ENCODE results near the gene GNL2.
"Not testable (repeated sequence)": the region's sequence is repeated elsewhere in the genome, so short reads cannot be mapped to it uniquely, and the experiment has no call there.

Gene GNL2

GRCh38 chr1:37570528-37571334 is 25.0 kb downstream of the GNL2 start:
- TF ChIP-seq SP1 (IDR thresholded peaks at IDR 0.05) = no peak
- TF ChIP-seq HDGF (IDR thresholded peaks at IDR 0.05; ENCODE audit: borderline replicate concordance) = no peak
- no peak for TF ChIP-seq ELF4 (IDR thresholded peaks at IDR 0.05)
- TF ChIP-seq ARNT (IDR thresholded peaks at IDR 0.05) = no peak
- no peak for TF ChIP-seq FOXA1 (IDR thresholded peaks at IDR 0.05)
- DNase-seq (ENCODE audit: extremely low spot score) = no peak
- ChIA-PET POLR2A (no interaction called here), CTCF (no interaction called here)

GRCh38 chr1:37567023-37567422 is 28.7 kb downstream of the GNL2 start:
- no peak for DNase-seq (ENCODE audit: extremely low spot score)
- TF ChIP-seq LEF1 (IDR thresholded peaks at IDR 0.05; ENCODE audit: borderline replicate concordance) (no peak), ZNF384 (IDR thresholded peaks at IDR 0.05) (no peak), L3MBTL2 (conservative IDR thresholded peaks at IDR 0.05) (no peak), FOXM1 (IDR thresholded peaks at IDR 0.05; ENCODE audit: borderline replicate concordance) (no peak)
- CTCF ChIA-PET = no interaction called here
- POLR2A ChIA-PET = no interaction called here

GRCh38 chr1:37564892-37565291 is 30.8 kb downstream of the GNL2 start:
- no peak for DNase-seq (ENCODE audit: extremely low spot score)
- ChIA-PET POLR2A (interaction anchor here (1.7 kb wide), 1 partner anchor 50 kb away, joined by 4 read pairs; the partner anchor contains the start of gene MEAF6), CTCF (interaction anchor here (0.9 to 1.0 kb wide), 2 partner anchors 38 to 51 kb away, joined by 3 read pairs; partner anchors contain the start of gene MEAF6)
- TF ChIP-seq ARNT (IDR thresholded peaks at IDR 0.05) = no peak
- no peak for TF ChIP-seq ZNF384 (IDR thresholded peaks at IDR 0.05)
- no peak for TF ChIP-seq PKNOX1 (IDR thresholded peaks at IDR 0.05)
- TF ChIP-seq HDGF (IDR thresholded peaks at IDR 0.05; ENCODE audit: borderline replicate concordance) = no peak
- no peak for TF ChIP-seq FOXM1 (IDR thresholded peaks at IDR 0.05; ENCODE audit: borderline replicate concordance)
- no peak for TF ChIP-seq L3MBTL2 (conservative IDR thresholded peaks at IDR 0.05)
- TF ChIP-seq FOXA1 (IDR thresholded peaks at IDR 0.05) = no peak
- no peak for TF ChIP-seq LEF1 (IDR thresholded peaks at IDR 0.05; ENCODE audit: borderline replicate concordance)
- TF ChIP-seq TARDBP (IDR thresholded peaks at IDR 0.05) = no peak
- TF ChIP-seq BHLHE40 (IDR thresholded peaks at IDR 0.05; ENCODE audit: borderline replicate concordance) = no peak
- no peak for TF ChIP-seq ELF4 (IDR thresholded peaks at IDR 0.05)
- no peak for TF ChIP-seq SP1 (IDR thresholded peaks at IDR 0.05)
- no peak for TF ChIP-seq NFRKB (IDR thresholded peaks at IDR 0.05)
- no peak for TF ChIP-seq CTBP1 (IDR thresholded peaks at IDR 0.05; ENCODE audit: borderline replicate concordance)
- TF ChIP-seq FOXK2 (IDR thresholded peaks at IDR 0.05) = no peak
- TF ChIP-seq SUZ12 (IDR thresholded peaks at IDR 0.05) = no peak

DNA sequence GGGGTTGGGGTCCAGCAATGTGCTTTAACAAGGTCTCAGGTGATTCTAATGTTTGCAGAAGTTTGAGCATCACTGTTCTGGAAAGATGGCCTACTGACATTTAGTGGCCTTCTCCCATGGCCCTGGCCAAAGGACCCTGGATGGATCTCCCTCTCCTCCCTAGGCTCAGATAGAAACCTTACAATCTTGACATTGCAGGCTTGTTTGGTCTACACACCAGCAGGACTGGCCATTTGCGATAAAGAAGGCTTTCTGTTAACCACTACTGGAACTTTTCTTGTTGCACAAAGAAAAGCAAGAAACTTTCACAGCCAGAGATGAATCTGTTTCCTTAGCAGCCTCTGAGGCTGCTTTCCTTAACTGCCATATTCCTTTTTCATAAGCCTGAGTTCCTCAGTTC is 32.8 kb downstream of the GNL2 start:
- CTCF ChIA-PET = interaction anchor here (0.9 kb wide), 1 partner anchor 119 kb away, joined by 5 read pairs; no protein-coding TSS in a partner anchor
- DNase-seq (ENCODE audit: extremely low spot score) = no peak
- TF ChIP-seq SUZ12 (IDR thresholded peaks at IDR 0.05) (no peak), L3MBTL2 (conservative IDR thresholded peaks at IDR 0.05) (no peak), SP1 (IDR thresholded peaks at IDR 0.05) (no peak), FOXA1 (IDR thresholded peaks at IDR 0.05) (no peak), LEF1 (IDR thresholded peaks at IDR 0.05; ENCODE audit: borderline replicate concordance) (no peak), TARDBP (IDR thresholded peaks at IDR 0.05) (no peak), FOXM1 (IDR thresholded peaks at IDR 0.05; ENCODE audit: borderline replicate concordance) (no peak)
- POLR2A ChIA-PET = no interaction called here

GRCh38 chr1:37561133-37562132 is 34.3 kb downstream of the GNL2 start:
- ChIA-PET POLR2A (no interaction called here), CTCF (interaction anchor here (0.6 kb wide), 1 partner anchor 113 kb away, joined by 3 read pairs; no protein-coding TSS in a partner anchor)
- peak; percentile 50 for DNase-seq (ENCODE audit: extremely low spot score)
- TF ChIP-seq PKNOX1 (IDR thresholded peaks at IDR 0.05) (no peak), FOXM1 (IDR thresholded peaks at IDR 0.05; ENCODE audit: borderline replicate concordance) (peak; percentile 43; the same call in 1 of the 2 replicates)

DNA sequence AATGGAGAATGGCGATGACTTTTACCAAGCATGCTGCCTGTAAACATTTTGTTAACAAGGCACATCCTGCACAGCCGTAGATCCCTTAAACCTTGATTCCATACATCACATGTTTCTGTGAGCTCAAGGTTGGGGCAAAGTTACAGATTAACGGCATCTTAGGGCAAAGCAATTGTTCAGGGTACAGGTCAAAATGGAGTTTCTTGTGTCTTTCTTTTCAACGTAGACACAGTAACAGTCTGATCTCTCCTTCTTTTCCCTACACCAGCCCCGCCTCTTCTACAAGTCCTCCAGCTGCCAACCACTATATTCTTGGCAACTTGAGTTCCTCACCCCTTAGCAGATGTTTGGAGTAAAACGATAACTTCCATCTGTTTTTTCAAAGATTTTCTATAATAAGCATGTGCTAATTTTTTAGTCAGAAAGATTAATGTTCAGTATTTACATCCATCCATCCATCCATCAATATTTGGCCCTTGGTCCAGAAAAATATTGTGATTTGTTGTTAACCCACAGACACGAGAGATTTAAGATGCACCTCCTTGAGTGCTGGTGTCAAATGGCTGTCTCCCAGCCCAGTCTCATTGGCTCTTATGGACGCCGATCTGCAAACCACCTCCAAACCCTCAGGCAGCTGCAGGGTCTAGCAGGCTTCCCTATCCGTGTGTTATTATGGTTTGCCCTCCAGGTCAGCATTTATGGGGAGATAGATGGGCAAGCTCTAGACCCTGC is 35.2 kb downstream of the GNL2 start:
- TF ChIP-seq SUZ12 (IDR thresholded peaks at IDR 0.05) (no peak), ARNT (IDR thresholded peaks at IDR 0.05) (no peak), FOXK2 (IDR thresholded peaks at IDR 0.05) (no peak), ELF4 (IDR thresholded peaks at IDR 0.05) (no peak), BHLHE40 (IDR thresholded peaks at IDR 0.05; ENCODE audit: borderline replicate concordance) (no peak), HDGF (IDR thresholded peaks at IDR 0.05; ENCODE audit: borderline replicate concordance) (no peak), NFRKB (IDR thresholded peaks at IDR 0.05) (no peak), PKNOX1 (IDR thresholded peaks at IDR 0.05) (no peak), TARDBP (IDR thresholded peaks at IDR 0.05) (no peak), CTBP1 (IDR thresholded peaks at IDR 0.05; ENCODE audit: borderline replicate concordance) (no peak), FOXA1 (IDR thresholded peaks at IDR 0.05) (no peak), ZNF384 (IDR thresholded peaks at IDR 0.05) (no peak), LEF1 (IDR thresholded peaks at IDR 0.05; ENCODE audit: borderline replicate concordance) (no peak), L3MBTL2 (conservative IDR thresholded peaks at IDR 0.05) (no peak), FOXM1 (IDR thresholded peaks at IDR 0.05; ENCODE audit: borderline replicate concordance) (no peak), SP1 (IDR thresholded peaks at IDR 0.05) (no peak)
- ChIA-PET CTCF (no interaction called here), POLR2A (no interaction called here)
- DNase-seq (ENCODE audit: extremely low spot score) = no peak

DNA sequence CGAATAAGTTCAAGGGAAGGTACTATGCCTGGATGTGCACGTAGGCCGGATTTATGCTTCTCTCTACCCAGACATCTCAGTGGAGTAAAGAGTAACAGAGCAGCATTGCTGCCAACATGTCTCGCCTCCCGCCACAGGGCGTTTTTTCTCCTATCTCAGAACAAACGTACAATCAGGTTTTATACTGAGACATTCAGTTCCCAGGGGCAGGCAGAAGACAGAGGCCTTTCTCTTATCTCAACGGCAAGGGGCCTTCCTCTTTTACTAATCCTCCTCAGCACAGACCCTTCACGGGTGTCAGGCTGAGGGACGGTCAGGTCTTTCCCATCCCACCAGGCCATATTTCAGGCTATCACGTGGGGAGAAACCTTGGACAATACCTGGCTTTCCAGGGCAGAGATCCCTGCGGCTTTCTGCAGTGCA is 35.8 kb downstream of the GNL2 start:
- CTCF ChIA-PET; DNase-seq (ENCODE audit: extremely low spot score); POLR2A ChIA-PET: not testable (repeated sequence)
